Cardiac fibroblast (primary cell): ENCODE measurements around the gene LTB.

Experiments used
- DNase-seq, 2 donors: peaks; one replicate each; pipeline versions ENCODE4 v3.0.0 to v3.0.0-alpha.2; 2010; ENCODE audit warnings: low read depth in 2 of 2
- H3K4me3 ChIP-seq, 2 donors: replicated peaks in 1 of 2; 1 replicate in 1 of 2; 2 replicates in 1 of 2; pipeline ENCODE4 v1.5.1; 2011; ENCODE audit warnings: low read depth in 2 of 2, low read length in 2 of 2, mild to moderate bottlenecking in 2 of 2, moderate library complexity in 1 of 2
- TF ChIP-seq, protein P1 (sequence below): IDR thresholded peaks from one replicate; pipeline ENCODE4 v1.5.1; 2011; ENCODE audit warnings: low read depth, mild to moderate bottlenecking, low read length, inconsistent platforms

LTB gene

GRCh38 chr6:31580438-31580740, 1.8 kb downstream of the LTB start:
- H3K4me3 ChIP-seq = peak overlapping the region; percentile 84 to 90
- no peak for DNase-seq
- TF ChIP-seq, protein P1, sequence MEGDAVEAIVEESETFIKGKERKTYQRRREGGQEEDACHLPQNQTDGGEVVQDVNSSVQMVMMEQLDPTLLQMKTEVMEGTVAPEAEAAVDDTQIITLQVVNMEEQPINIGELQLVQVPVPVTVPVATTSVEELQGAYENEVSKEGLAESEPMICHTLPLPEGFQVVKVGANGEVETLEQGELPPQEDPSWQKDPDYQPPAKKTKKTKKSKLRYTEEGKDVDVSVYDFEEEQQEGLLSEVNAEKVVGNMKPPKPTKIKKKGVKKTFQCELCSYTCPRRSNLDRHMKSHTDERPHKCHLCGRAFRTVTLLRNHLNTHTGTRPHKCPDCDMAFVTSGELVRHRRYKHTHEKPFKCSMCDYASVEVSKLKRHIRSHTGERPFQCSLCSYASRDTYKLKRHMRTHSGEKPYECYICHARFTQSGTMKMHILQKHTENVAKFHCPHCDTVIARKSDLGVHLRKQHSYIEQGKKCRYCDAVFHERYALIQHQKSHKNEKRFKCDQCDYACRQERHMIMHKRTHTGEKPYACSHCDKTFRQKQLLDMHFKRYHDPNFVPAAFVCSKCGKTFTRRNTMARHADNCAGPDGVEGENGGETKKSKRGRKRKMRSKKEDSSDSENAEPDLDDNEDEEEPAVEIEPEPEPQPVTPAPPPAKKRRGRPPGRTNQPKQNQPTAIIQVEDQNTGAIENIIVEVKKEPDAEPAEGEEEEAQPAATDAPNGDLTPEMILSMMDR = no peak

GRCh38 chr6:31579546-31580437, 2.4 kb downstream of the LTB start:
- no peak overlapping the region for H3K4me3 ChIP-seq
- TF ChIP-seq, protein P1 = no peak
- DNase-seq = no peak

GRCh38 chr6:31579119-31579505, 3.1 kb downstream of the LTB start:
- TF ChIP-seq, protein P1 = no peak
- no peak for DNase-seq

GRCh38 chr6:31578184-31579118, 3.8 kb downstream of the LTB start:
- no peak for DNase-seq
- TF ChIP-seq, protein P1 = no peak
- no peak overlapping the region for H3K4me3 ChIP-seq

More at GRCh38 chr6:31579119-31579505, 3.1 kb downstream of the LTB start:
- H3K4me3 ChIP-seq = no peak overlapping the region

- DNase-seq = no peak
- TF ChIP-seq, protein P1 = no peak
- no peak overlapping the region for H3K4me3 ChIP-seq
These were observed 4.7 kb downstream of the LTB start for GRCh38 chr6:31577579-31577966.

DNA sequence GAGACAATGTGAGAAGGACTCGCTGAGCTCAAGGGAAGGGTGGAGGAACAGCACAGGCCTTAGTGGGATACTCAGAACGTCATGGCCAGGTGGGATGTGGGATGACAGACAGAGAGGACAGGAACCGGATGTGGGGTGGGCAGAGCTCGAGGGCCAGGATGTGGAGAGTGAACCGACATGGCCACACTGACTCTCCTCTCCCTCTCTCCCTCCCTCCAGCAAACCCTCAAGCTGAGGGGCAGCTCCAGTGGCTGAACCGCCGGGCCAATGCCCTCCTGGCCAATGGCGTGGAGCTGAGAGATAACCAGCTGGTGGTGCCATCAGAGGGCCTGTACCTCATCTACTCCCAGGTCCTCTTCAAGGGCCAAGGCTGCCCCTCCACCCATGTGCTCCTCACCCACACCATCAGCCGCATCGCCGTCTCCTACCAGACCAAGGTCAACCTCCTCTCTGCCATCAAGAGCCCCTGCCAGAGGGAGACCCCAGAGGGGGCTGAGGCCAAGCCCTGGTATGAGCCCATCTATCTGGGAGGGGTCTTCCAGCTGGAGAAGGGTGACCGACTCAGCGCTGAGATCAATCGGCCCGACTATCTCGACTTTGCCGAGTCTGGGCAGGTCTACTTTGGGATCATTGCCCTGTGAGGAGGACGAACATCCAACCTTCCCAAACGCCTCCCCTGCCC, 5.2 kb downstream of the LTB start:
- H3K4me3 ChIP-seq = no peak overlapping the region
- no peak for DNase-seq
- TF ChIP-seq, protein P1 = no peak
